ENCODE data around the gene ZNF619. TPM values are rescaled to one million over a fixed set of nuclear protein-coding genes. Genes with fewer than 3 reads are reported as not detected.

Gene ZNF619
- total and polyA plus RNA-seq, 2 donors (not counting 1 experiment from before 2014, with no cell fraction given): 3.3 to 22.8 TPM

- H3K4me3 Mint-ChIP-seq: peak overlapping the region; percentile 96
- Histone ChIP-seq H3K27me3 (replicated peaks in 1 of 4; ENCODE audit: control extremely low read depth in 1 of 4, control insufficient read depth in 3 of 4, insufficient read depth in 4 of 4, low read length in 3 of 4) (no peaks in the 10 kb centered on the region), H3K4me2 (replicated peaks; ENCODE audit: low read depth, low read length, poor library complexity, severe bottlenecking) (peak overlapping the region; percentile 92), H4K20me1 (ENCODE audit: control insufficient read depth, insufficient read depth, low read length, poor library complexity, severe bottlenecking) (peaks cover 2% of the 10 kb centered on the region), H3K9ac (ENCODE audit: low read length) (peak overlapping the region; percentile 93), H2AFZ (ENCODE audit: insufficient read depth, low read depth, low read length, poor library complexity, severe bottlenecking) (peak overlapping the region; percentile 92), H3K4me1 (ENCODE audit: control insufficient read depth in 2 of 2, insufficient read depth in 2 of 2, low read length in 2 of 2) (peaks cover 19 to 22% of the 10 kb centered on the region in 2 donors), H3K9me3 (ENCODE audit: control extremely low read depth in 1 of 3, control insufficient read depth in 2 of 3, insufficient read depth in 1 of 3, low read length in 2 of 3) (peaks cover 0 to 5% (median 0%) of the 10 kb centered on the region in 3 donors), H3K4me3 (ENCODE audit: control extremely low read depth in 1 of 5, extremely low read depth in 1 of 5, insufficient read depth in 1 of 5, low read depth in 2 of 5, low read length in 4 of 5) (peak overlapping the region; percentile 60 to 88 (median 77)), H3K27ac (ENCODE audit: low read length in 2 of 2) (peak overlapping the region; percentile 92 to 95), H3K79me2 (ENCODE audit: control insufficient read depth, insufficient read depth, low read length) (peaks cover 9% of the 10 kb centered on the region), H3K36me3 (replicated peaks in 1 of 2; ENCODE audit: control extremely low read depth in 1 of 2, control insufficient read depth in 1 of 2, extremely low read depth in 1 of 2, insufficient read depth in 2 of 2, low read length in 1 of 2) (no peaks in the 10 kb centered on the region)
- no peak for DNase-seq
- H3K4me1 Mint-ChIP-seq: peaks cover 32% of the 10 kb centered on the region
- H3K9me3 Mint-ChIP-seq (ENCODE audit: insufficient read depth): no peaks in the 10 kb centered on the region
- intact Hi-C loops (cut with micrococcal nuclease): loop anchor here (5.0 to 10.0 kb wide), 3 partner anchors 742 to 1560 kb away; partner anchors contain the start of genes CTNNB1, SCN11A and WDR48
- no peak for ATAC-seq (ENCODE audit: low read depth)
- ChIA-PET POLR2A (no interaction called here), CTCF (interaction anchor here (0.7 to 1.3 kb wide), 4 partner anchors 25 to 144 kb away, joined by 3 to 6 read pairs (median 3); partner anchors contain the start of gene ZNF619)
- H3K27ac Mint-ChIP-seq: peak overlapping the region; percentile 99
- 2% methylated on average over 7 of the region's 7 CpGs for WGBS (ENCODE audit: insufficient coverage)
- no peaks in the 10 kb centered on the region for H3K27me3 Mint-ChIP-seq
- TF ChIP-seq CTCF (IDR thresholded peaks at IDR 0.05) (no peak), EZH2 (IDR thresholded peaks at IDR 0.05; ENCODE audit: borderline replicate concordance, insufficient read depth, low read depth, low read length, poor library complexity, severe bottlenecking) (no peak)
Measured at GRCh38 chr3:40452562-40452875, 24.4 kb upstream of the ZNF619 start.
